HepG2 (cell line): Measurements from ENCODE around the gene C11orf24. TPM values are rescaled to one million over a fixed set of nuclear protein-coding genes. Genes with fewer than 3 reads are reported as not detected.

Experiments used
- CREM ChIP-seq, 2 experiments: sonication (generic) in 1 of 2; formaldehyde crosslinking in 1 of 2; IDR thresholded peaks; 2 replicates each; pipeline versions ENCODE4 v1.4.0 to v1.6.1; 2016 to 2020; ENCODE audit warnings: antibody characterized with exemption in 1 of 2, mild to moderate bottlenecking in 1 of 2, missing genetic modification reagents in 1 of 2
- EEA1 ChIP-seq: sonication (generic); formaldehyde crosslinking; IDR thresholded peaks from 2 replicates; pipeline ENCODE4 v1.5.1; 2020; ENCODE audit warnings: mild to moderate bottlenecking, missing genetic modification reagents, borderline replicate concordance
- FOXM1 ChIP-seq: sonication (generic); formaldehyde crosslinking; IDR thresholded peaks from 2 replicates; pipeline ENCODE4 v1.5.0; 2020; ENCODE audit warnings: missing genetic modification reagents
- GPN1 ChIP-seq: sonication (generic); formaldehyde crosslinking; IDR thresholded peaks from 2 replicates; pipeline ENCODE4 v1.5.1; 2020; ENCODE audit warnings: missing genetic modification reagents, borderline replicate concordance
- HIVEP1 ChIP-seq: sonication (generic); formaldehyde crosslinking; IDR thresholded peaks from 2 replicates; pipeline ENCODE4 v1.4.0; 2020; ENCODE audit warnings: mild to moderate bottlenecking, missing genetic modification reagents
- HOMEZ ChIP-seq: IDR thresholded peaks from 2 replicates; pipeline ENCODE4 v1.6.1; 2016; ENCODE audit warnings: low read depth
- KDM3A ChIP-seq: IDR thresholded peaks from 2 replicates; pipeline ENCODE4 v1.6.1; 2018; ENCODE audit warnings: low read depth, missing compliant biosample characterization
- LBX2 ChIP-seq: sonication (generic); formaldehyde crosslinking; IDR thresholded peaks from 2 replicates; pipeline ENCODE4 v1.5.0; 2020; ENCODE audit warnings: missing genetic modification reagents, mild to moderate bottlenecking, borderline replicate concordance
- SP140L ChIP-seq: sonication (generic); formaldehyde crosslinking; IDR thresholded peaks from 2 replicates; pipeline ENCODE4 v1.4.0; 2020; ENCODE audit warnings: missing genetic modification reagents, borderline replicate concordance
- THAP7 ChIP-seq: sonication (generic); formaldehyde crosslinking; IDR thresholded peaks from 2 replicates; pipeline ENCODE4 v1.8.1; 2023; ENCODE audit warnings: mild to moderate bottlenecking, missing genetic modification reagents
- TOPORS ChIP-seq: sonication (generic); formaldehyde crosslinking; IDR thresholded peaks from 2 replicates; pipeline ENCODE4 v1.8.0; 2023; ENCODE audit warnings: mild to moderate bottlenecking, missing genetic modification reagents
- ZNF235 ChIP-seq: sonication (generic); formaldehyde crosslinking; IDR thresholded peaks from 2 replicates; pipeline ENCODE4 v1.8.1; 2023; ENCODE audit warnings: mild to moderate bottlenecking, missing genetic modification reagents, borderline replicate concordance
- ZNF263 ChIP-seq: sonication (generic); formaldehyde crosslinking; IDR thresholded peaks from 2 replicates; pipeline ENCODE4 v1.4.0; 2020; ENCODE audit warnings: missing genetic modification reagents
- ZNF367 ChIP-seq: sonication (generic); formaldehyde crosslinking; IDR thresholded peaks from 2 replicates; pipeline ENCODE4 v1.4.0; 2020; ENCODE audit warnings: missing genetic modification reagents, borderline replicate concordance
- ZNF572 ChIP-seq: sonication (generic); formaldehyde crosslinking; IDR thresholded peaks from 2 replicates; pipeline ENCODE4 v1.5.1; 2020; ENCODE audit warnings: mild to moderate bottlenecking, missing genetic modification reagents
- ZNF580 ChIP-seq: IDR thresholded peaks from 2 replicates; pipeline ENCODE4 v1.6.1; 2016; ENCODE audit warnings: low read depth, borderline replicate concordance
- ZNF609 ChIP-seq: sonication (generic); formaldehyde crosslinking; IDR thresholded peaks from 2 replicates; pipeline ENCODE4 v1.4.0; 2020; ENCODE audit warnings: mild to moderate bottlenecking, missing genetic modification reagents, borderline replicate concordance
- ZNF746 ChIP-seq: sonication (generic); formaldehyde crosslinking; IDR thresholded peaks from 2 replicates; pipeline ENCODE4 v1.8.0; 2022; ENCODE audit warnings: mild to moderate bottlenecking, missing genetic modification reagents
- ZNF891 ChIP-seq: sonication (generic); formaldehyde crosslinking; IDR thresholded peaks from 2 replicates; pipeline ENCODE4 v1.5.0; 2020; ENCODE audit warnings: mild to moderate bottlenecking, missing genetic modification reagents
- ZSCAN25 ChIP-seq: sonication (generic); formaldehyde crosslinking; IDR thresholded peaks from 2 replicates; pipeline ENCODE4 v1.8.0; 2022; ENCODE audit warnings: mild to moderate bottlenecking, missing genetic modification reagents
- polyA plus RNA-seq, 8 experiments: library from polyadenylated mRNA; depleted of rRNA in 3 of 8; stranded (reverse) in 7 of 8; unstranded in 1 of 8; fragments of >200 nt; fragmentation: Illumina TruSeq in 4 of 8; extraction: Trizol in 4 of 8; gene quantifications; 2 replicates each; pipeline versions ENCODE4 v1.2.1 to v1.2.3, GENCODE V29; 2011 to 2016; ENCODE audit warnings: low read depth in 4 of 8, missing spikeins in 1 of 8, mixed read lengths in 1 of 8; ENCODE audit not compliant: insufficient read depth in 1 of 8
- total RNA-seq, 5 experiments: library from RNA; depleted of rRNA; stranded (reverse); fragments of >200 nt; fragmentation: Illumina TruSeq; extraction: Trizol; gene quantifications; 2 replicates each; pipeline ENCODE4 v1.2.3, GENCODE V29; 2016; ENCODE audit warnings: low read depth in 1 of 5

C11orf24 gene
- total and polyA plus RNA-seq, 2 of the 13 experiments (the other 11 are each of a cell fraction or from before 2014, with no cell fraction given): 52.9 to 55.5 TPM

GRCh38 chr11:68257477-68258362 is 14.1 kb downstream of the C11orf24 start (continued):
- TF ChIP-seq THAP7 (CRISPR knock-in tag): no peak
- TF ChIP-seq ZNF891 (CRISPR knock-in tag): no peak
- peak; percentile 44; the same call in 1 of the 2 replicates for TF ChIP-seq ZNF263 (CRISPR knock-in tag)
- no peak for TF ChIP-seq FOXM1 (CRISPR knock-in tag)
- TF ChIP-seq EEA1 (CRISPR knock-in tag): no peak
- TF ChIP-seq CREM (IDR thresholded peaks at IDR 0.05): no peak
- TF ChIP-seq CREM (CRISPR knock-in tag; IDR thresholded peaks at IDR 0.05): no peak
- TF ChIP-seq TOPORS (CRISPR knock-in tag): no peak
- TF ChIP-seq ZSCAN25 (CRISPR knock-in tag): peak; percentile 56; the same call in 1 of the 2 replicates
- no peak for TF ChIP-seq ZNF367
- TF ChIP-seq ZNF580 (CRISPR knock-in tag): peak; percentile 87; the same call in 1 of the 2 replicates
- no peak for TF ChIP-seq GPN1 (CRISPR knock-in tag)
- no peak for TF ChIP-seq HOMEZ (CRISPR knock-in tag)
- peak; percentile 11; the same call in 1 of the 2 replicates for TF ChIP-seq ZNF609 (CRISPR knock-in tag)
- TF ChIP-seq ZNF235: no peak; the same call in 1 of the 2 replicates
- no peak for TF ChIP-seq LBX2 (CRISPR knock-in tag)
- no peak for TF ChIP-seq SP140L (CRISPR knock-in tag)
- no peak for TF ChIP-seq ZNF746 (CRISPR knock-in tag)
- TF ChIP-seq HIVEP1 (CRISPR knock-in tag): 0 out of 2 replicates have a peak, but pooled peaks have one; percentile 29
- TF ChIP-seq KDM3A: peak; percentile 68; the same call in 1 of the 2 replicates
- TF ChIP-seq ZNF572: no peak
